Duodenal mucosa (tissue), 2 donors: ENCODE results near the gene CDK5RAP3.
A peak's percentile ranks its signal among the peaks of the same experiment; 100 is the strongest.

Source experiments
- H3K27ac ChIP-seq: one replicate; pipeline ENCODE4 v1.7.0; 2013; ENCODE audit warnings: low read depth, low read length
- H3K27me3 ChIP-seq, 2 donors: one replicate each; pipeline ENCODE4 v1.7.0; 2013; ENCODE audit warnings: low read length in 2 of 2, control low read depth in 1 of 2; ENCODE audit not compliant: insufficient read depth in 2 of 2, control insufficient read depth in 1 of 2
- H3K36me3 ChIP-seq, 2 donors: one replicate each; pipeline ENCODE4 v1.7.0; 2013; ENCODE audit warnings: low read length in 2 of 2, control low read depth in 1 of 2; ENCODE audit not compliant: insufficient read depth in 2 of 2, control insufficient read depth in 1 of 2
- H3K4me1 ChIP-seq, 2 donors: one replicate each; pipeline ENCODE4 v1.7.0; 2013; ENCODE audit warnings: low read length in 2 of 2, control low read depth in 1 of 2; ENCODE audit not compliant: insufficient read depth in 2 of 2, control insufficient read depth in 1 of 2
- H3K4me3 ChIP-seq, 2 donors: one replicate each; pipeline ENCODE4 v1.7.0; 2013; ENCODE audit warnings: low read length in 2 of 2, low read depth in 1 of 2
- H3K9ac ChIP-seq, 2 donors: one replicate each; pipeline ENCODE4 v1.7.0; 2013; ENCODE audit warnings: low read length in 2 of 2, low read depth in 1 of 2
- H3K9me3 ChIP-seq, 2 donors: one replicate each; pipeline ENCODE4 v1.7.0; 2013; ENCODE audit warnings: low read length in 2 of 2, control low read depth in 1 of 2; ENCODE audit not compliant: control insufficient read depth in 1 of 2

The CDK5RAP3 gene

GRCh38 chr17:47948706-47949196, 22.2 kb upstream of the CDK5RAP3 start:
- Histone ChIP-seq H3K9ac (peak overlapping the region; percentile 21 to 33), H3K9me3 (no peaks in the 10 kb centered on the region), H3K36me3 (peaks cover 30 to 59% of the 10 kb centered on the region in 2 donors), H3K27ac (peak overlapping the region; percentile 47), H3K4me1 (peaks cover 53 to 64% of the 10 kb centered on the region in 2 donors), H3K4me3 (no peak overlapping the region), H3K27me3 (no peaks in the 10 kb centered on the region)

GRCh38 chr17:47949197-47949759, 21.6 kb upstream of the CDK5RAP3 start:
- peaks cover 35 to 59% of the 10 kb centered on the region in 2 donors for H3K36me3 ChIP-seq
- H3K27ac ChIP-seq = peak overlapping the region; percentile 66
- peak overlapping the region; percentile 37 to 40 for H3K4me3 ChIP-seq
- peak overlapping the region; percentile 21 to 33 for H3K9ac ChIP-seq
- H3K27me3 ChIP-seq = no peaks in the 10 kb centered on the region
- peaks cover 52 to 64% of the 10 kb centered on the region in 2 donors for H3K4me1 ChIP-seq
- no peaks in the 10 kb centered on the region for H3K9me3 ChIP-seq

GRCh38 chr17:47949946-47950345, 21.0 kb upstream of the CDK5RAP3 start:
- H3K4me1 ChIP-seq = peaks cover 50 to 63% of the 10 kb centered on the region in 2 donors
- peak overlapping the region; percentile 66 for H3K27ac ChIP-seq
- H3K9me3 ChIP-seq = no peaks in the 10 kb centered on the region
- H3K4me3 ChIP-seq = peak overlapping the region; percentile 6 to 37
- H3K9ac ChIP-seq = peak overlapping the region; percentile 13 to 33
- peaks cover 36 to 56% of the 10 kb centered on the region in 2 donors for H3K36me3 ChIP-seq
- H3K27me3 ChIP-seq = no peaks in the 10 kb centered on the region

GRCh38 chr17:47950448-47950847, 20.5 kb upstream of the CDK5RAP3 start:
- peak overlapping the region; percentile 13 to 33 for H3K9ac ChIP-seq
- peak overlapping the region; percentile 66 for H3K27ac ChIP-seq
- no peaks in the 10 kb centered on the region for H3K9me3 ChIP-seq
- H3K36me3 ChIP-seq = peaks cover 38 to 54% of the 10 kb centered on the region in 2 donors
- H3K27me3 ChIP-seq = no peaks in the 10 kb centered on the region
- H3K4me1 ChIP-seq = peaks cover 45 to 58% of the 10 kb centered on the region in 2 donors
- H3K4me3 ChIP-seq = peak overlapping the region in 1 of 2 donors; percentile 5

- peaks cover 34 to 45% of the 10 kb centered on the region in 2 donors for H3K4me1 ChIP-seq
- H3K9ac ChIP-seq = peak overlapping the region; percentile 84 to 99
- no peaks in the 10 kb centered on the region for H3K9me3 ChIP-seq
- H3K4me3 ChIP-seq = peak overlapping the region; percentile 82 to 85
- H3K27me3 ChIP-seq = no peaks in the 10 kb centered on the region
- peaks cover 42 to 46% of the 10 kb centered on the region in 2 donors for H3K36me3 ChIP-seq
- H3K27ac ChIP-seq = peak overlapping the region; percentile 69
Measured at GRCh38 chr17:47952171-47953021, 18.5 kb upstream of the CDK5RAP3 start.

GRCh38 chr17:47953909-47954308, 17.0 kb upstream of the CDK5RAP3 start:
- peak overlapping the region; percentile 84 to 99 for H3K9ac ChIP-seq
- H3K9me3 ChIP-seq = no peaks in the 10 kb centered on the region
- peaks cover 33 to 43% of the 10 kb centered on the region in 2 donors for H3K4me1 ChIP-seq
- peak overlapping the region; percentile 82 to 85 for H3K4me3 ChIP-seq
- no peaks in the 10 kb centered on the region for H3K27me3 ChIP-seq
- peak overlapping the region; percentile 76 for H3K27ac ChIP-seq
- peaks cover 36 to 39% of the 10 kb centered on the region in 2 donors for H3K36me3 ChIP-seq

- Histone ChIP-seq H3K27me3 (no peaks in the 10 kb centered on the region), H3K27ac (peak overlapping the region; percentile 92), H3K4me3 (peak overlapping the region; percentile 82 to 85), H3K4me1 (peaks cover 27 to 29% of the 10 kb centered on the region in 2 donors), H3K9me3 (no peaks in the 10 kb centered on the region), H3K9ac (peak overlapping the region; percentile 96 to 99), H3K36me3 (peaks cover 24 to 36% of the 10 kb centered on the region in 2 donors)
Measured at GRCh38 chr17:47955497-47956461, 15.1 kb upstream of the CDK5RAP3 start.

- H3K9me3 ChIP-seq = no peaks in the 10 kb centered on the region
- peaks cover 24 to 28% of the 10 kb centered on the region in 2 donors for H3K36me3 ChIP-seq
- H3K9ac ChIP-seq = peak overlapping the region; percentile 96 to 99
- H3K27me3 ChIP-seq = no peaks in the 10 kb centered on the region
- peaks cover 27 to 29% of the 10 kb centered on the region in 2 donors for H3K4me1 ChIP-seq
- peak overlapping the region; percentile 92 for H3K27ac ChIP-seq
- peak overlapping the region; percentile 82 to 85 for H3K4me3 ChIP-seq
Measured at GRCh38 chr17:47956791-47957590, 13.9 kb upstream of the CDK5RAP3 start.
